Stimulated activated CD8-positive, alpha-beta memory T cell treated with anti-CD3 and anti-CD28 coated beads, Interleukin-4, amount 100 ng/mL, for 48 hours (primary cell): ENCODE measurements around the gene PPP1R7.
"Not testable (repeated sequence)": the region's sequence is repeated elsewhere in the genome, so short reads cannot be mapped to it uniquely, and the experiment has no call there.

Experiments
- DNase-seq: peaks from one replicate; pipeline ENCODE4 v3.0.0-alpha.2; 2020

The PPP1R7 gene

DNA sequence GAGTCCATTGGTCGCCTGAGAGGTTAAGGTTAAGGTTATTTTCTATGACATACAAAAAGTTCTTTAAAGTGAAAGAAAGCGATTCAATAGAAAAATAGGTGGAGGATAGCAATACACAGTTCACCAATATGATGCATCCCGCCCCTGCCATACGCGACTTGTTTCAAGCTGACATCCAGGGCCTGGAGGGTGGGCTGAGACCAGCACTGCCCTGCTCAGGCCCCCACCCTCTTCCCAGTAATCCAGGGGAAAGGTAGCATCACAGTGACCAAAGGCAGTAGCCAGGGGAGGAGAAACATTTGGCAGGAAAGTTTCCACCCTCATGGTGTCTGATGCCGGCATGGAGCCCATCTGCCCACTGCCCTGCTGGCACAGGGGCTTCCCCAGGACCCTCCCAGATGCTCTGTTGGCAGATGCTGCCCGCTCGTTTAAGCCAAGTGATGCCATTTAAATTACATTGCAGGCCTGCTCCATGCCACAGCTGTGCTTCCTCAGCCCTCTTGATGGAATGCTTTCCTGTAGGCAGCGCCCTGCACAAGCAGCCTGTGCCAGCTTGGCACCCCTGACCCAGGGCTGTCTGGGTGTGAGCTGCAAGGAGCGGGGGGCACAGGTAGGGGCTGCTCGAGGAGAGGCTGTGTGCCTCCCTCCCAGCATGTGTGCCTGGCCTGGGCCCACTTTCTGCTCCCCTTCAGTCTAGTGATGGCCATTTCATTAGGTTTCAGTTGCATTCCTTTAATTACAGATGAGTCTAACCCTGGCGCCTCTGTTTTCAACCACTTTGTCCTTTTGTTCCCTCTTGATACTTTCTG, 27.5 kb downstream of the PPP1R7 start:
- DNase-seq, result no peak

DNA sequence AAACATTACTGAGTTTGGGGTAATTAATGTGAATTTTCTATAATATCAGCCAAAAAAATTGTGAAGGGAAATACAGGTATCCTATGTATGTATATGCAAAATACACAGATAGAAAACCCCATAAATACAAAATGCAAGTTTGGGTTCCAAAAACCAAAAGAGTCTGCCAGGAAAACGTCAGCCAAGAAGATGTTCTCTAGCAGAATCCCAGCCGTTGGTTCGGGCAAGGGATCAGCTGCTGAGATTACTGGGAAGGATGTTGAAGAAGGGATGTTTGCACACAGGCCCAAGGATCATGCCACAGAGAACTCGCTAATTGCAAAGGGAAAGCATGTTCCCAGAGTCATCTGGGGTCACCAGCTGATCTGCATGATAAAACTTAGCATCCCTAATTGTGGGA, 28.7 kb downstream of the PPP1R7 start:
- DNase-seq, result no peak

DNA sequence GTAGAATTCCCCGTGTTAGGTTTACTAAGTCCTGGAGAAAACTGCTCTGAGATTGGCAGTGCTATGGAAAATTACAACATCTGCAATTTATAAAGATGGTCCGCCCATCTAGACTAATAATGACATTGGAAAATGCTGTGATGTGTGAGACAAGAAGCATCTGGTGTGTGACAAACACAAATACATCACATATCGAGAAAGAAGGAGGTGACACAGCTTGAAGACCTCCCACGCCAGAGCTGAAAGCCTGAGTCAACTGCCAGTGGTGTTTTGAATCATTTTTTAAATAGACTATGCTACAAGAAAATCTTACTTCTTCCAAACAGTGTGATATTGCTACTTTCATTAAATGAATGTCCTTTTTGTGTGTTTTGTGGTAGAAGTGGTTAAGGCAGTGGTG, 29.6 kb downstream of the PPP1R7 start:
- peak; percentile 51 for DNase-seq

DNA sequence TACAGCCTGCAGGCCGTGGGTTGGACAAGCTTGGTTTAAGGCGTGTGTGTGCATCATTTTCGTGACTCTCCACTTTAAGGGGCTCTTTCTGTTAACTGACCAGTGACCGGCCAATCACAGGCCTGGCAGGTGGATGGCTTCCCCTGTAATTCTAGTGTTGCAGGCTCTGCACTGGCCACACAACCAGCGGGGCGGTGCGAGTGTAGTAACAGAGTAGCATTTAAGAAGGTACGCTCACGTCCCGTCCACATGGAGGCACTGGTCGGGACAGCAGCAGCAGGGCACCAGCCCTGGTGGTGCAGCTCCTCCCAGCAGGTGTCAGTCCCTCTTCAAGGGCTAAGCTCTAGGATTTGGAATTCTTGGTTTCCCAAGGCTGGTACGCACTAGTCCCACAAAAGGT, 30.2 kb downstream of the PPP1R7 start:
- DNase-seq, result no peak

DNA sequence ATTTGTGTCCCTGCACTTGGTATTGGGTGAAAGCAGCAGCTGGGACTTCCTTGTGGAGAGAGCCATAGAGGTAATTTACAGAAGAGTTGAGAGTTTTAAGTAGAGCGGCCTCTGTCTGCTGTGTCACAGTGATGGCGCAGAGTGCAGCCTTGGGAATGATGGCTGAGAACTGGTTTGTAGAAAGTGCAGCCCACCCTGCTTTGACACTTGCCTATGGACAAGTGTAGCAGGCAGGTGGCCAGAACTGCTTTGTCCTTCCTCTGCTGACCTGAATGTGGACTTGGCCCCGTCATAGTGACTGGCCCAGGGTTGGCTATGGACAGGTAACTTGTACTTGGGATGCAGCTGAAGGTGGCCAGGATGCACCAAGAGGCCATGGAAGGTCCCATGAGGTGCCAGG, 31.9 kb downstream of the PPP1R7 start:
- no peak for DNase-seq

DNA sequence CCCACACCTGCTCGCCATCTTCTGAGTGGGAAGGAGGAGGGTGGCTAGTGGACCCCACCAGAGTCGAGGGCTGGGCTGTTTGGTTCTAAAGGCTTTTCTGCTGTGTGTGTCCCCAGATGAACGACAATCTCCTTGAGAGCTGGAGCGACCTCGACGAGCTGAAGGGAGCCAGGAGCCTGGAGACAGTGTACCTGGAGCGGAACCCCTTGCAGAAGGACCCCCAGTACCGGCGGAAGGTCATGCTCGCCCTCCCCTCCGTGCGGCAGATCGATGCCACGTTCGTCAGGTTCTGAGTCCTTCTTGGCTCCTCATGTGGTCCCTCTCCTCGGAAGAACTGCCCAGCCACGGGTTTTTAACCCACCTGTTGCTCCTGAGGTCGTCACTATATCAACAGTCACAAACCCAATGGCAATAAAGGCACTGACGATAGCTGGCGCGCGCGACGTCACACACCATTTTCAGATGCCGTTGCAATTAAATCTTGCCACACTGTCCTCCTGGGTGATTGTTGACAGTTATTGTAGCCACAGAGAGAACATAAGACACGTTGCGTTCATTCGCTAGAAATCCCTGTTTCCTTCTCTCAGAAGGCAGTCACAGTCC, 32.4 kb downstream of the PPP1R7 start:
- DNase-seq, result no peak

DNA sequence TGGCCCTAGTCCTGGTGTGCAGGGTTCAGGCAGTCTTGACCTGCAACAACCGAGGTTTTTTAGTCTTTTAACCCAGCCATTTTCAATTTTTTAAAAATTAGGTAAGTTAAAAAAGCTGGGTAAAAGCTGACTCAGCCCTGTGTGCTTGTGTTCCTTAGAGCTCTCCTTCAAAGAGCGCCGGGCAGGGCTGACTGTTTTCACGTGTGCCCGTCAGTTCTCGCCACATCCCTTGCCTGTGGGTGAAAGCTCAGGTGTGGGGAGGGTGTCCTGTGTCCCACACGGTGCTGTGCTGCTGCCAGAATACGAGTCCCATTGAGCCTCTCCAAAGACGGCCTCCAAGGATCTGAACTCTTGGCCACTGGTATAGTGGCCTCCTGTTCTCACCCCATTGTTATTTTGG, 33.0 kb downstream of the PPP1R7 start:
- no peak for DNase-seq

DNA sequence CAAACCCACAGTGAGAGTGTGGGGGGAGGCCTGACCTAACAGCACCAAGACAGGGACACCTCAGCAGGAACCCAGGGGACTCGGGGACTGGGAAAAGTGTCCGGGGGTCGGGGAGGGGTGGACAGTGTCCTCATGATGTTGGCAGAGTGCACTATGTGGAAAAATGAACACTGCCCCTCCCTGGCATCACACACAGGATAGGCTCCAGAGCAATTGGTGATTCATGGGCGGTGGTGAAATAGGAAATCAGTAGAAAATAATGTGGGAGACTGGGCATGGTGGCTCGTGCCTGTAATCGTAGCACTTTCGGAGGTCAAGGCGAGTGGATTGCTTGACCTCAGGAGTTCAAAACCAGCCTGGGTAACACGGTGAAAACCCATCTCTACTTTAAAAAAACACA, 34.6 kb downstream of the PPP1R7 start:
- no peak for DNase-seq

DNA sequence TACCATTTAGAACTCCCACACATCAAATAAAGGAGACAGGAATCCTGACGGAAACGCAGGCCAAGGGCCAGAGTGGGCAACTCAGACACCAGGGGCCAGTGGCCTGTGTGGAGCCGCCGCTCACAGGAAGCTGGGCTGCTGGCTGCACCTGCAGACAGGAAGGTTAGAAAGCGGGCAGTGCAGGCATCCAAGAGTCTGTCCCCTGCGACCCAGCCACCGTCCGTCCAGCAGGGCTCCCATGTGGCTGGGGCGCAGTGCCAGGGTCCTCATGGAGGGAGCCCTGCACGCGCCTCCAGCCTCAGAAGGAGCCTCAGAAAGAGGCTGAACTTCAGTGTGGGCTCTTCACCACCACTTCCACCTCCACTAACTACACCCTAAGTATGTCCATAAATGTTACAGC, 35.7 kb downstream of the PPP1R7 start:
- no peak for DNase-seq

DNA sequence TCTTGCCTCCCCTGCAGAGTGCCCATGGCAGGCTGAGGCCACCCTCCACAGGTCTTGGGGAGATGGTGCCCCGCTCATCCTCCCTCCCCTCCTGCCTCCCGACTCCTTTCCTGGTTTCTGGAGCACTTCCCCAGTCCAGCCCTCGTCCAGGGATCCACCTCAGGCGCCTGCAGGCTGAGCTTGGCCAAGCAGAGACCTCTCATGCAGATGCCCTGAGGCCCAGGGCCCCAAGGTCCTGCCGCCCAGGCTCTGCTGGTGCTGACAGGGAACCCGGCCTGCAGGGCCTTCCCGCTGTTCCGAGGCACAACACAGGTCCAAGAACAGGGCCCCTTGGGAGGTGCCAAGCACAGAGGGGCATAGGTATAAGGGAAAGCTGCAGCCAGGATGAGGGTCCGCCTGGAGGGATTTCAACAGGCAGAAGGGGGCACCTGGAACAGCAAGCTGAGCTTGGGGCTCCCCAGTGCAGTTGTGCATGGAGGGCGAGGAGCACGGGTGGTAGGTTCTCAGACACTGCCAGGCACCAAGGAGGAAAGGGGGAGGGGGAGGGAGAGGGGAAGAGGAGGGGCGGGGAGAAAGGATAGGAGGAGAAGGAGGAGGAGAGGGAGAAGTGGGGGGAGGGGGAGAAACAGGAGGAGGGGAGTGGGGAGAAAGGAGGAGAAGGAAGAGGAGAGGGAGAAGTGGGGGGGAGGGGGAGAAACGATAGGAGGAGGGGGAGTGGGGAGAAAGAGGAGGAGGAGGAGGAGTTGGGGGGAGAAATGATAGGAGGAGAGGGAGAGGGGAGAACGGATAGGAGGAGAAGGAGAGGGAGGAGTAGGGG, 37.0 kb downstream of the PPP1R7 start:
- no peak for DNase-seq

DNA sequence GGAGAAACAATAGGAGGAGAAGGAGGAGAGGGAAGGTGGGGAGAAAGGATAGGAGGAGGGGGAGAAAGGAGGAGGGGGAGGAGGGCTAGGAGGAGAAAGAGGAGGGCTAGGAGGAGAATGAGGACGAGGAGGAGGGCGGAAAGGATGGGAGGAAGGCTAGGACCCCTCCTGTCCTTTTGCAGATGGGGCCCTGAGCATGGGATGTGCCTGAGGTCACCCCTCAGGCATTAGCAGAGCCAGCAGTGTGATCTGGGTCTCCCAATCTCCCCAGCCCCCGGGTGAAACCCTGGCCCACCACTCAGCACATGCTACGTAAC, 37.6 kb downstream of the PPP1R7 start:
- DNase-seq, result no peak

DNA sequence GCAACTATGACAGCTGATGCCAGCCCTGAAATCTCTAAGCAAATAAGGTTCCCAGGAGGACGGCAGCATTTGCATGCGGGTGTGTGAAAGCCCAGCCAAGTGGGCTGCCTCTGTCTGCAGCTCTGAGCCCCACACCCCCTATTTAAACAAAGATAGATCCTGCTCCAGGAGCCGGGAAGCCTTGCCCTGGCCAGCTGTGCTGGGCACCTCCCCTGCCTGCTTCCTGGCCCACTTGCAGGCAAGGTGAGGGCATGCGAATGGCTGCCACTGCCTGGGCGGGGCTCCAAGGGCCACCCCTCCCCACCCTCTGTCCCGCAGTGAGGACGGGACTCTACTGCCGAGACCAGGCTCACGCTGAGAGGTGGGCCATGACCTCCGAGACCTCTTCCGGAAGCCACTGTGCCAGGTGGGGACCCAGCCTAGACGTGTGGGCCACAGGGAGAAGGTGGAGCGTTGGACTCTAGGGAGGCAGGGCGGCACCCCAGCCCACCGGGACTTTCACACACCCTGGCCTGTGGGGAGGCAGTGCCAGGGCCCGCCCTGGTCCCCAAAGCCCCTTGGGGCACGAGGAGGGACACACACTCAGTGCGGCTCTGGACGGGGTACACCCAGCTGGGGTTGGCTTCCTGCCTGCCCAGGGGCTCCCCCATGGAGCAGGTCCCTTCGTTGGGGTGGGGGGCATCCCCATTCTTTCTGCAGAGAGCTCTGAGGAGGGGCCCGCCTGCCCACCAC, 38.3 kb downstream of the PPP1R7 start, which contains the start of gene ANO7:
Gene ANO7, plus strand, starts transcription at position 317 of the 732 bp plus-strand sequence. CDS start 1,387 bp downstream, outside the sequence.
- DNase-seq, result no peak

DNA sequence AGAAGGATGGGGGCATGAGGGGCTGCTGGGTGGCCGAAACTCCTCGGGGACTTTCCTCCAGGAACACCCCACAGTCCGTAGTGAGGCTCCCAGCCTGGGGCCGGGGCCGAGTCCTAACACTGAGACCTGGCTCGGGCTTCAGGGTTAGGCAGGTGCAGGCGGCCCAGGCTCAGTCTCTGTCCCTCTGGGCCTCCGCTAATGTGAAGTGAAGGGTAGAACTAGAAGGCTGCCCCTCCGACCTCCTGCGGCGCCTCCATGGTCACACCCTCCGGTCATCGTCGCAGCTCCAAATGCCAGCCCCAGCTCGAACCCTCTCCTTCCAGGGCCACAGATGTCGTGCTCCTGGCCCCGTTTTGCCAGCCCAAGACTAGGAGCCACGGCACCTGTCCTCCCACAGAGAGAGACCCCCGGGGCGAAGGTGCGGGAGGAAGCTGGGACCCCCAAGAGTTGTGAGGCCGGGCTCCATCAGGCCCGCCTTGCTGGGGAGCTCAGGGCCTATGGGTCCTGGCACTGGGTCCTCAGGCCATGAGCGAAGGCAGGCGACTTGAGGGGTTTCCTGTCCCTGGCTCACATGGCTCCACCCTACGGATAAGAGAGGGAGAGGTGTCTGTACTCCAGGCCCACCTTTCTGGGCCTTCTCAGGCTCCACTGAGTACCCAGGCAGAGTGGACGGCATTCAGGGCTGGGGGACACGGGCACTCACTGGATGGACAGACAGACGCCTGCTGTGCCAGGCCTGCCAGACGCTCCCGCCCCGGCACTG, 39.0 kb downstream of the PPP1R7 start:
- no peak for DNase-seq

DNA sequence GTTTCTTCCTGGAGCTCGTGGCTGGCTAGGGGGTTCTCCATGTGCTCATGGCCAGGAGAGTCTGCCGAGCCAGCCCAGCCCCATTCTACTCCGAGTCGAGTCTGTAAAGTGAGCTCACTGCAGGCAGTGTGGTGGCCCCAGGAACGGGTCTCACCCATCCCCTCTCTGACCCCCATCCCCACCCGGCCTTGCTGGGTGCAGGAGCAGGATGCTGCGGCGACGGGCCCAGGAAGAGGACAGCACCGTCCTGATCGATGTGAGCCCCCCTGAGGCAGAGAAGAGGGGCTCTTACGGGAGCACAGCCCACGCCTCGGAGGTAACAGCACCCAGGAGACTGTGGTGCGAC, 39.6 kb downstream of the PPP1R7 start:
- no peak for DNase-seq

DNA sequence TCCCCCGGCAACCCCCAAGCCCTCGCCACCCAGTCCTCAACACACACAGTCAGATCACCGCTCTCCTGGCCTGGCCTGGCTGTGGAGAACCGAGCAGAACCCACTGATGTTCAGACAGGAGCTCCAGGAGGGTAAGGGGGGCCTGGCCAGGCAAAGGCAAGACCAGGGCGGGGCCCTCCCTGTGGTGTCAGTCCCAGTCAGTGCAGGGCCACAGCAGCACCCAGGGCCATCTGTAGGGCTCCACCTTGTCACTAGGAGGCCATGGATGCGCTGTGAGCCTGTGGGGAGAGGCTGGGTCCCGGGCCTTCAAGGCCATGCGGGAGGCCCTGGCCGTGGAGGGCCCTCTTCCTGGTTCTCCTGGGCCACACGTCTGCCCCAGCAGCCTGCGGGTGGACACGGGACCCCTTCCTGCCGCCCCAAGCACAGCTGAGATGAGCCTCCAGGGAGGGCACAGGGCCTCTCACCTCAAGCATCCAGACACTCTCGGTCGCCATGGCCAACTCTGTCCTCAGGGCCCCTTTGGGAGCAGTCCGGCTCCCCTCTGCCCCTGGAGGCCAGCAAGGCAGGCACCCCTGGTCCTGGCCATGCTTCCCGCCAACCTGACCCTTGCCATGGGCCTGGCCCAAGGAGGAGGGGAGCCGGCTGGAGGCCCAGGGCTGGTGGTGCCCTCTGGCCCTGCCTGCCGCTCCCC, 40.2 kb downstream of the PPP1R7 start:
- DNase-seq, result no peak

DNA sequence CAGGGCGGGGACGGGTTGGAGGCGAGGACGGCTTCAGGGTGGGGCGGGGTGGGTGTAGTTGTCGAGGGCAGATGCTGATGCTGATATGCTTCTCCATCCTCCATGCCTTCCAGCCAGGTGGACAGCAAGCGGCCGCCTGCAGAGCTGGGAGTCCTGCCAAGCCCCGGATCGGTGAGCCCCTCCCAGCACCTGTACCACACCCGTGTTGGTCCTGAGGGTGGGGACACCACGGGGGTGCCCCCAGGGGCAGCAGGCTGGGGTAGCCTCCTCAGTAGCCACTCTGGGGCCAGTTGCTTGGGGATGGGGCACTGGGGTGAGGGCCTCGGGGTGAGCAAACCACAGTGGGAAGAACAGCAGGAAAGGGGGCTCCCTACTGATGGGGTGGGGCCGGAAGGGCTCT, 40.8 kb downstream of the PPP1R7 start:
- no peak for DNase-seq

DNA sequence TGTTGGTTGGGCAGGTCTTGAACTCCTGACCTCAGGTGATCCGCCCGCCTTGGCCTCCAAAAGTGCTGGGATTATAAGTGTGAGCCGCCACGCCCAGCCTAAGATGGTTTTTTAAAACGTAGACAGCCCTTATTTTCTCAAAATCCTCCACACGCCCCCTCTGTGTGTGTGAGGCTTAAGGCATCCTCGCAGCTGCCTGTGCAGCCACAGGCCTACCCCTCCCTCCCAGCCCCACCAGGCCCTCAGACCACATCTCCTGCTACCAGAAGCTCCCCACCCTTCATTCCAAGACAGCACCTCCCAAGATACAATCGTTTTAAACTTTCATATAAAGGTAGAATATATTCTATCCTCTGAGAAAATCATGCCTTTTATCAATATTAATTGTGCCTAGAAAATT, 43.0 kb downstream of the PPP1R7 start:
- DNase-seq, result no peak

DNA sequence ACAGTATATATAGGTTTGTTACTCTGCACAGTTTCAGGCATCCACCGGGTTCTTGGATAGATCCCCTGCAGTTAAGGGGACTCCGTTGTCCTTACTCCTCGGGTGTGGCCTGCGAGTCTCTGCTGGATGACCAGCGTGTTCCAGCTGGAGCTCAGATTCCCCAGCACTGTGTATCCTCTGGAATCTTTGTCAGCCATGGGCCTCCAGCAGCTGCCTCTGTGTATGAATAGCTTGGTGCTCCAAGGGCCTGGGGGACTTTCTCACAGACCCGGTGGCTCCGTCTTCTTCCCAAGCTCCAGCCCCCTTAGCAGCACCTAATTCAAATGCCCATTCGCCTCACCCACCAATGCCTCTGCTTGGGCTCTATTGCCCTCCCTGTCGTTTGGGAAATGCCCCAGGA, 44.5 kb downstream of the PPP1R7 start:
- no peak for DNase-seq

DNA sequence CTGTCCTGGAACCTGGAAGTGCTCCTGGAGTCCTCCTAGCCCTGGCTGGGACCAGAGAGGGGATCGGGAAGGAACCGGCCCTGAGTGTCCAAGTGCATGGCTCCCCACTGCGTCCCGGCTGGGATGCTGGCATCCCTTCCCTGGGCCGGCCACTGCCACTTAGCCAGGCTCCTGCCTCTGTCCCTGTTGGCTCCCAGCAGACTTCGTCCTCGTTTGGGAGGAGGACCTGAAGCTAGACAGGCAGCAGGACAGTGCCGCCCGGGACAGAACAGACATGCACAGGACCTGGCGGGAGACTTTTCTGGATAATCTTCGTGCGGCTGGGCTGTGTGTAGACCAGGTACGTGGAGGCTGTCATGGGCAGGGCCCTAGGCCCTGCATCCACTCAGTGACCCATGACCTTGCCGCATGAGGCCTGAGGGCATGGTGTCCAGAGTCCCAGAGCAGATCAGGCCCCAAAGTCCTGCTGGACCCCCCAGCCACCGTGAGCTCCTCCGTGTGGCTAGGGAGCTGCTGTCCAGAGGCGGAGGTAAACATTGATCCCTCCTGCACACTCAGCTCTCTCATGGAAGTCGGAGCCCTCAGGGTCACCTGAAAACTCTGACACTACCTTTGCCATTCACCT, 45.4 kb downstream of the PPP1R7 start:
- no peak for DNase-seq

DNA sequence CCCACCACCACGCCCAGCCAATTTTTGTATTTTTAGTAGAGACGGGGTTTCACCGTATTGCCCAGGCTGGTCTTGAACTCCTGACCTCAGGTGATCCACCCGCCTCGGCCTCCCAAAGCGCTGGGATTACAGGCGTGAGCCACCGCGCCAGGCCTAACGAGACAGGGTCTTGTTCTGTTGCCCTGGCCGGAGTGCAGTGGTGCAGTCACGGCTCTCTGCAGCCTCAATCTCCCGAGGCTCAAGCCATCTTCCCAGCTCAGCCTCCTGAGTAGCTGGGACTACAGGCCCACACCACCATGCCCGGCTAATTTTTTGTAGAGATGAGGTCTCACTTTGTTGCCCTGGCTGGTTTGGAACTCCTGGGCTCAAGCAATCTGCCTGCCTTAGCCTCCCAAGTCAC, 47.0 kb downstream of the PPP1R7 start:
- DNase-seq, result not testable (repeated sequence)

DNA sequence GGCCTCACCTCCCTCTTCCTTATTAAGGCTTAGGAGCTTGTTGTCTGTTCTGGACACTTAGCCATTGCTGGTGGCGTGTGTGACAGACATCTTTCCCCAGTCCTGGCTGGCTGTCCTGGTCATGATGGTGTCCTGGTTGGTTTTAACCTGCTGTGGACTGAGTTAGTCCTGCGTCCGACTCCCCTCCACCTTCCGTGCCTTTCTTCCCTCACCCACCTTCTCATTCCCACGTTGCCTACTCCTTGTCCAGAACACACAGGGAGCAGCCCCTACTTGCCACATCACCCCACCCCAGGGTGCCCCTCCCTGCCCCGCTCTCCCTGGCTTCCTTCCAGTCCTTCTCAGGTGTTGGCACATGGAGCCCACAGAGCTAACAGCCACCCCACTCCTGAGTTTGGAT, 47.7 kb downstream of the PPP1R7 start:
- no peak for DNase-seq
